Spleen (tissue), 11 donors: ENCODE measurements around the gene HDAC4. TPM values are rescaled to one million over a fixed set of nuclear protein-coding genes. Genes with fewer than 3 reads are reported as not detected.

Experiments used
- DNase-seq: peaks from one replicate; pipeline ENCODE4 v3.0.0-alpha.2; 2020
- H3K27ac ChIP-seq, 8 donors: fragments of 200-600 bp; sonication (generic) in 7 of 8; 1 replicate in 4 of 8; 2 replicates in 4 of 8; pipeline versions ENCODE4 v1.5.0 to v1.8.0; 2016 to 2021; ENCODE audit warnings: inconsistent platforms in 4 of 8, mild to moderate bottlenecking in 4 of 8, moderate library complexity in 1 of 8
- H3K27me3 ChIP-seq, 7 donors: fragments of 200-600 bp; sonication (generic) in 6 of 7; replicated peaks in 1 of 7; 1 replicate in 4 of 7; 2 replicates in 3 of 7; pipeline versions ENCODE4 v1.5.0 to v1.8.0; 2016 to 2021; ENCODE audit warnings: inconsistent platforms in 3 of 7, mild to moderate bottlenecking in 1 of 7
- H3K36me3 ChIP-seq, 6 donors: fragments of 200-600 bp; sonication (generic) in 5 of 6; 1 replicate in 4 of 6; 2 replicates in 2 of 6; pipeline versions ENCODE4 v1.5.0 to v1.8.0; 2016 to 2021; ENCODE audit warnings: inconsistent platforms in 2 of 6
- H3K4me1 ChIP-seq, 6 donors: fragments of 200-600 bp; sonication (generic) in 5 of 6; 1 replicate in 3 of 6; 2 replicates in 3 of 6; pipeline versions ENCODE4 v1.5.0 to v1.8.0; 2016 to 2021; ENCODE audit warnings: inconsistent platforms in 3 of 6
- H3K4me3 ChIP-seq, 8 donors: fragments of 200-600 bp; sonication (generic) in 7 of 8; 1 replicate in 4 of 8; 2 replicates in 4 of 8; pipeline versions ENCODE4 v1.5.0 to v1.8.0; 2016 to 2021; ENCODE audit warnings: inconsistent platforms in 4 of 8, mild to moderate bottlenecking in 4 of 8, moderate library complexity in 2 of 8
- H3K9me3 ChIP-seq, 8 donors: fragments of 200-600 bp; sonication (generic) in 7 of 8; 1 replicate in 4 of 8; 2 replicates in 4 of 8; pipeline versions ENCODE4 v1.5.0 to v1.8.0; 2016 to 2021; ENCODE audit warnings: inconsistent platforms in 4 of 8
- CTCF ChIP-seq, 11 experiments: fragments of 200-600 bp in 7 of 11; fragments of 450-650 bp in 4 of 11; sonication (generic) in 4 of 11; IDR thresholded peaks in 8 of 11; conservative IDR thresholded peaks in 3 of 11; 1 replicate in 7 of 11; 2 replicates in 4 of 11; pipeline versions ENCODE4 v1.4.0 to v1.8.0; 2016 to 2021; ENCODE audit warnings: antibody characterized with exemption in 11 of 11, inconsistent platforms in 4 of 11, mild to moderate bottlenecking in 1 of 11
- POLR2A ChIP-seq, 3 donors: fragments of 450-650 bp; IDR thresholded peaks; one replicate each; pipeline ENCODE4 v1.5.1; 2017; ENCODE audit warnings: antibody characterized with exemption in 3 of 3, mild to moderate bottlenecking in 1 of 3
- POLR2AphosphoS5 ChIP-seq, 3 donors: sonication (generic); formaldehyde crosslinking; IDR thresholded peaks; one replicate each; pipeline ENCODE4 v1.5.1; 2017; ENCODE audit warnings: antibody characterized with exemption in 3 of 3
- WGBS, 5 donors: extraction: QIAGEN DNeasy Blood & Tissue Kit in 3 of 5; methylation state at CpG; one replicate each; pipeline versions ENCODE4 v1.1.5 to v1.1.7; 2013 to 2018; 5-methylcytosine and 5-hydroxymethylcytosine counted together
- intact Hi-C: fragments of 100-400 bp; cut with DNase I; formaldehyde crosslinking; loops from one replicate; pipeline ENCODE4 v1.15.0; 2023; ENCODE audit warnings: low total_unique reads
- polyA plus RNA-seq, 3 donors: library from polyadenylated mRNA; stranded (reverse); fragments of 200-250 nt; gene quantifications; one replicate each; pipeline ENCODE4 v1.2.1, GENCODE V29; 2013
- total RNA-seq, 7 donors: library from RNA; depleted of rRNA in 3 of 7; stranded (reverse); fragments of >200 nt in 3 of 7; fragmentation: NEBNext Ultra II Directional in 4 of 7; extraction: Animal tissue kit (Norgen Biotek cat#: 25700) in 4 of 7; gene quantifications; one replicate each; pipeline versions ENCODE4 v1.1.0 to v1.2.1, GENCODE V29; 2016 to 2021
- donor health status: healthy with polysubstance abuse.
- donor health status: DM: no; HTN: no; CAD: no; lungs with moderate emphysema.
- donor health status: DM: no; HTN: no; CAD: no.
- donor health status: Bipolar disorder and iron deficiency.
- donor health status: healthy.
- donor health status: DM: no; HTN: no; CAD: no.
- donor health status: DM: yes; HTN: yes; CAD: no.

Gene HDAC4
- total and polyA plus RNA-seq, 10 donors, result 3.2 to 122 (median 69.5) TPM

- H3K27me3 ChIP-seq, result no peaks in the 10 kb centered on the region
- H3K4me3 ChIP-seq, result no peak overlapping the region
- 93 to 97% (median 96%) methylated on average over 21 of the region's 21 CpGs for WGBS, 5 donors
- no peak overlapping the region for H3K27ac ChIP-seq
- peaks cover 0 to 10% (median 0%) of the 10 kb centered on the region in 6 donors for H3K4me1 ChIP-seq
- H3K36me3 ChIP-seq, result peaks cover 0 to 100% (median 34%) of the 10 kb centered on the region in 6 donors
- DNase-seq, result peak; percentile 64
- TF ChIP-seq POLR2A (IDR thresholded peaks at IDR 0.05) (no peak), POLR2AphosphoS5 (IDR thresholded peaks at IDR 0.05) (no peak), CTCF (IDR thresholded peaks at IDR 0.05 in 8 of 11, conservative IDR thresholded peaks at IDR 0.05 in 3 of 11) (no peak)
- intact Hi-C loops, result no loop called here
- peaks cover 0 to 18% (median 13%) of the 10 kb centered on the region in 8 donors for H3K9me3 ChIP-seq
Observed at GRCh38 chr2:239060676-239061075, 340.1 kb downstream of the HDAC4 start.

- H3K27me3 ChIP-seq, result no peaks in the 10 kb centered on the region
- peaks cover 0 to 18% (median 13%) of the 10 kb centered on the region in 8 donors for H3K9me3 ChIP-seq
- intact Hi-C loops, result no loop called here
- no peak for DNase-seq
- peaks cover 0 to 100% (median 31%) of the 10 kb centered on the region in 6 donors for H3K36me3 ChIP-seq
- peaks cover 0 to 6% (median 0%) of the 10 kb centered on the region in 6 donors for H3K4me1 ChIP-seq
- H3K27ac ChIP-seq, result no peak overlapping the region
- H3K4me3 ChIP-seq, result no peak overlapping the region
- WGBS, 5 donors, result 82 to 96% (median 93%) methylated on average over 2 to 12 of the region's 12 CpGs
- peak in 1 of 3 donors; percentile 18 for TF ChIP-seq POLR2AphosphoS5 (IDR thresholded peaks at IDR 0.05)
- no peak for TF ChIP-seq POLR2A (IDR thresholded peaks at IDR 0.05)
Observed at GRCh38 chr2:239059854-239060253, 341.0 kb downstream of the HDAC4 start.

- H3K36me3 ChIP-seq, result peaks cover 0 to 100% (median 34%) of the 10 kb centered on the region in 6 donors
- intact Hi-C loops, result no loop called here
- TF ChIP-seq POLR2AphosphoS5 (IDR thresholded peaks at IDR 0.05), result no peak
- TF ChIP-seq POLR2A (IDR thresholded peaks at IDR 0.05), result no peak
- TF ChIP-seq CTCF (IDR thresholded peaks at IDR 0.05 in 8 of 11, conservative IDR thresholded peaks at IDR 0.05 in 3 of 11), result no peak
Observed at GRCh38 chr2:239058766-239059165, 342.1 kb downstream of the HDAC4 start.

GRCh38 chr2:239057533-239057932 lies 343.3 kb downstream of the HDAC4 start:
- peaks cover 0 to 100% (median 42%) of the 10 kb centered on the region in 6 donors for H3K36me3 ChIP-seq
- 70 to 85% (median 79%) methylated on average over 2 of the region's 2 CpGs for WGBS, 5 donors
- H3K27ac ChIP-seq, result no peak overlapping the region
- H3K4me3 ChIP-seq, result no peak overlapping the region
- intact Hi-C loops, result no loop called here
- no peaks in the 10 kb centered on the region for H3K27me3 ChIP-seq
- TF ChIP-seq CTCF (IDR thresholded peaks at IDR 0.05 in 8 of 11, conservative IDR thresholded peaks at IDR 0.05 in 3 of 11), result no peak
- no peak for TF ChIP-seq POLR2A (IDR thresholded peaks at IDR 0.05)
- no peak for TF ChIP-seq POLR2AphosphoS5 (IDR thresholded peaks at IDR 0.05)
- peaks cover 0 to 18% (median 13%) of the 10 kb centered on the region in 8 donors for H3K9me3 ChIP-seq
- peaks cover 0 to 6% (median 0%) of the 10 kb centered on the region in 6 donors for H3K4me1 ChIP-seq
- no peak for DNase-seq

More at GRCh38 chr2:239058766-239059165, 342.1 kb downstream of the HDAC4 start:
- peaks cover 0 to 6% (median 0%) of the 10 kb centered on the region in 6 donors for H3K4me1 ChIP-seq
- WGBS, 5 donors, result 52 to 67% (median 62%) methylated on average over 8 of the region's 8 CpGs
- H3K27ac ChIP-seq, result no peak overlapping the region
- no peak for DNase-seq
- H3K27me3 ChIP-seq, result no peaks in the 10 kb centered on the region
- H3K4me3 ChIP-seq, result no peak overlapping the region
- peaks cover 0 to 18% (median 13%) of the 10 kb centered on the region in 8 donors for H3K9me3 ChIP-seq
